Measurements from ENCODE around the gene STARD3.

Gene STARD3

GRCh38 chr17:39639566-39640458 is 2.9 kb downstream of the STARD3 start:
- no peak overlapping the region for H3K27ac ChIP-seq
- H3K9me3 ChIP-seq, result no peaks in the 10 kb centered on the region
- no peak overlapping the region for H3K4me3 ChIP-seq (ENCODE audit: low read depth in 1 of 2, low read length in 1 of 2)
- no peak for TF ChIP-seq CTCF (IDR thresholded peaks at IDR 0.05)
- H3K4me1 ChIP-seq (ENCODE audit: control insufficient read depth in 1 of 2, insufficient read depth in 1 of 2, low read depth in 1 of 2, low read length in 1 of 2), result peaks cover 66 to 69% of the 10 kb centered on the region in 2 experiments
- H3K27me3 ChIP-seq, result no peaks in the 10 kb centered on the region
- no peaks in the 10 kb centered on the region for H3K36me3 ChIP-seq

- H3K9me3 ChIP-seq, result no peaks in the 10 kb centered on the region
- peaks cover 58 to 61% of the 10 kb centered on the region in 2 experiments for H3K4me1 ChIP-seq (ENCODE audit: control insufficient read depth in 1 of 2, insufficient read depth in 1 of 2, low read depth in 1 of 2, low read length in 1 of 2)
- no peak for TF ChIP-seq CTCF (IDR thresholded peaks at IDR 0.05)
- no peak overlapping the region for H3K27ac ChIP-seq
- H3K36me3 ChIP-seq, result no peaks in the 10 kb centered on the region
- H3K27me3 ChIP-seq, result no peaks in the 10 kb centered on the region
- no peak overlapping the region for H3K4me3 ChIP-seq (ENCODE audit: low read depth in 1 of 2, low read length in 1 of 2)
Measured at GRCh38 chr17:39640591-39641031, 3.7 kb downstream of the STARD3 start.

GRCh38 chr17:39641097-39641496 is 4.2 kb downstream of the STARD3 start:
- H3K4me3 ChIP-seq (ENCODE audit: low read depth in 1 of 2, low read length in 1 of 2), result no peak overlapping the region
- H3K36me3 ChIP-seq, result no peaks in the 10 kb centered on the region
- no peak overlapping the region for H3K27ac ChIP-seq
- no peaks in the 10 kb centered on the region for H3K9me3 ChIP-seq
- no peaks in the 10 kb centered on the region for H3K27me3 ChIP-seq
- no peak for TF ChIP-seq CTCF (IDR thresholded peaks at IDR 0.05)
- H3K4me1 ChIP-seq (ENCODE audit: control insufficient read depth in 1 of 2, insufficient read depth in 1 of 2, low read depth in 1 of 2, low read length in 1 of 2), result peaks cover 54 to 56% of the 10 kb centered on the region in 2 experiments

GRCh38 chr17:39641883-39642282 is 4.9 kb downstream of the STARD3 start:
- no peak overlapping the region for H3K27ac ChIP-seq
- H3K9me3 ChIP-seq, result no peaks in the 10 kb centered on the region
- TF ChIP-seq CTCF (IDR thresholded peaks at IDR 0.05), result no peak
- no peaks in the 10 kb centered on the region for H3K27me3 ChIP-seq
- H3K4me1 ChIP-seq (ENCODE audit: control insufficient read depth in 1 of 2, insufficient read depth in 1 of 2, low read depth in 1 of 2, low read length in 1 of 2), result peaks cover 46 to 49% of the 10 kb centered on the region in 2 experiments
- H3K36me3 ChIP-seq, result peaks cover 5% of the 10 kb centered on the region
- H3K4me3 ChIP-seq (ENCODE audit: low read depth in 1 of 2, low read length in 1 of 2), result no peak overlapping the region

- no peaks in the 10 kb centered on the region for H3K9me3 ChIP-seq
- peaks cover 45 to 47% of the 10 kb centered on the region in 2 experiments for H3K4me1 ChIP-seq (ENCODE audit: control insufficient read depth in 1 of 2, insufficient read depth in 1 of 2, low read depth in 1 of 2, low read length in 1 of 2)
- H3K27ac ChIP-seq, result no peak overlapping the region
- no peak for TF ChIP-seq CTCF (IDR thresholded peaks at IDR 0.05)
- no peaks in the 10 kb centered on the region for H3K27me3 ChIP-seq
- H3K36me3 ChIP-seq, result peaks cover 5% of the 10 kb centered on the region
- H3K4me3 ChIP-seq (ENCODE audit: low read depth in 1 of 2, low read length in 1 of 2), result no peak overlapping the region
Measured at GRCh38 chr17:39642291-39643074, 5.5 kb downstream of the STARD3 start.
